Smooth muscle cell of the brain vasculature (primary cell): ENCODE results near the gene MCTP2.

Experiments
- DNase-seq: peaks from one replicate; pipeline ENCODE4 v3.0.0-alpha.2; 2012; ENCODE audit warnings: low read depth, low spot score

MCTP2 gene

GRCh38 chr15:94532226-94532625, 300.9 kb downstream of the MCTP2 start:
- no peak for DNase-seq
